PC-9 (cell line): ENCODE results near the gene TGFBR2. TPM values are rescaled to one million over a fixed set of nuclear protein-coding genes. Genes with fewer than 3 reads are reported as not detected.

ENCODE experiments used
- BruUV-seq: library from RNA; stranded (reverse); fragments of 400-500 nt; replicated peaks from 2 replicates; lab custom pipeline; 2021; lab: Mats Ljungman, UMichigan
- CTCF ChIA-PET: fragments of 300-600 bp; sonication (Branson Sonifier 250); formaldehyde crosslinking; loops from one replicate; lab custom pipeline; 2022; ENCODE audit warnings: antibody characterized with exemption; lab: Charles Lee
- POLR2A ChIA-PET: fragments of 300-600 bp; sonication (Branson Sonifier 250); formaldehyde crosslinking; loops from one replicate; lab custom pipeline; 2022; ENCODE audit warnings: antibody characterized with exemption; ENCODE audit not compliant: unreplicated experiment; lab: Charles Lee
- DNase-seq, 2 experiments: peaks; one replicate each; pipeline versions ENCODE4 v3.0.0 to v3.0.0-alpha.2; 2015 to 2022; ENCODE audit warnings: mixed read lengths in 1 of 2
- H2AFZ ChIP-seq: fragments of 200-600 bp; sonication (generic); 2 replicates; pipeline ENCODE4 v1.8.1; 2017; ENCODE audit warnings: antibody characterized with exemption
- H3F3A ChIP-seq: fragments of 200-600 bp; sonication (generic); 2 replicates; pipeline ENCODE4 v1.8.1; 2017; ENCODE audit warnings: antibody characterized with exemption, mild to moderate bottlenecking, low read depth; ENCODE audit not compliant: insufficient read depth
- H3K27ac ChIP-seq: fragments of 200-600 bp; sonication (generic); 2 replicates; pipeline ENCODE4 v1.6.1; 2016; ENCODE audit warnings: mixed run types
- H3K27me3 ChIP-seq: fragments of 200-600 bp; sonication (generic); 2 replicates; pipeline ENCODE4 v1.6.1; 2016; ENCODE audit warnings: low read depth, mixed run types; ENCODE audit not compliant: insufficient read depth
- H3K36me3 ChIP-seq: fragments of 200-600 bp; sonication (generic); 2 replicates; pipeline ENCODE4 v1.6.1; 2016; ENCODE audit warnings: low read depth, mixed run types
- H3K4me1 ChIP-seq: fragments of 200-600 bp; sonication (generic); replicated peaks from 2 replicates; pipeline ENCODE4 v1.6.1; 2016; ENCODE audit warnings: mixed run types; ENCODE audit not compliant: insufficient read depth
- H3K4me2 ChIP-seq: fragments of 200-600 bp; sonication (generic); 2 replicates; pipeline ENCODE4 v1.6.1; 2017; ENCODE audit warnings: mixed run types
- H3K4me3 ChIP-seq: fragments of 200-600 bp; sonication (generic); 2 replicates; pipeline ENCODE4 v1.6.1; 2016; ENCODE audit warnings: mixed run types
- H3K79me2 ChIP-seq: fragments of 200-600 bp; sonication (generic); 2 replicates; pipeline ENCODE4 v1.6.1; 2017; ENCODE audit warnings: low read depth, mixed run types
- H3K9me2 ChIP-seq: fragments of 200-600 bp; sonication (generic); 2 replicates; pipeline ENCODE4 v1.8.1; 2017; ENCODE audit warnings: mild to moderate bottlenecking; ENCODE audit not compliant: insufficient read depth
- H3K9me3 ChIP-seq: fragments of 200-600 bp; sonication (generic); 2 replicates; pipeline ENCODE4 v1.8.1; 2016; ENCODE audit warnings: low read depth; ENCODE audit not compliant: insufficient read depth
- H4K20me1 ChIP-seq: fragments of 200-600 bp; sonication (generic); 2 replicates; pipeline ENCODE4 v1.8.1; 2017; ENCODE audit not compliant: insufficient read depth
- EZH2 ChIP-seq: fragments of 200-600 bp; sonication (generic); IDR thresholded peaks from 2 replicates; pipeline ENCODE4 v1.8.0; 2017; ENCODE audit warnings: antibody characterized with exemption, low read depth
- intact Hi-C: fragments of 100-400 bp; cut with micrococcal nuclease; formaldehyde crosslinking; loops from one replicate; pipeline ENCODE4 v1.10.0; 2022; ENCODE audit not compliant: unreplicated experiment
- total RNA-seq: library from RNA; stranded (reverse); gene quantifications from 2 replicates; pipeline ENCODE4 v1.2.3, GENCODE V29; 2021
- TF ChIP-seq, protein P1 (sequence below): fragments of 200-600 bp; sonication (generic); conservative IDR thresholded peaks from 2 replicates; pipeline ENCODE4 v1.6.1; 2017; ENCODE audit warnings: mixed run types, antibody characterized with exemption, mild to moderate bottlenecking, moderate library complexity

Gene TGFBR2
- total RNA-seq, 1 experiment from 2014 or later: 33.6 TPM

DNA sequence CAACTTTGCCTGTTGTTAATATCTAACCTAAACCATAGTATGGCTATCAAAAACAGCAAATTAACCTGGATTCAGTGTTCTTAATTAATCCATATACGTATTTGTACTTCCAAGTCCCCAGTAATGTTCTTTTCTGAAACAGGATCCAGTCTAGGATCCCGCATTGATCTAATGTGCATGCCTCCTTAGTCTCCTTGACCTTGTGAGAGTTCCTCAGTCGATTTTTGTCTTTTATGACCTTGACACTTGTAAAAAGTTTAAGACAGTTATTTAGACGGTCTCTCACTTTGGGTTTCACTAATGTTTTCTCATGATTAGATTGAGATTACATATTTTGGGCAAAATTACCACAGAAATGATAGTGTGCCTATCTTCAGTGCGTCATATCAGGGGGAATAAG, 69.4 kb downstream of the TGFBR2 start:
- H3K4me1 ChIP-seq: no peaks in the 10 kb centered on the region
- H3K27me3 ChIP-seq: no peaks in the 10 kb centered on the region
- no peaks in the 10 kb centered on the region for H4K20me1 ChIP-seq
- no peak for TF ChIP-seq EZH2
- TF ChIP-seq, protein P1, sequence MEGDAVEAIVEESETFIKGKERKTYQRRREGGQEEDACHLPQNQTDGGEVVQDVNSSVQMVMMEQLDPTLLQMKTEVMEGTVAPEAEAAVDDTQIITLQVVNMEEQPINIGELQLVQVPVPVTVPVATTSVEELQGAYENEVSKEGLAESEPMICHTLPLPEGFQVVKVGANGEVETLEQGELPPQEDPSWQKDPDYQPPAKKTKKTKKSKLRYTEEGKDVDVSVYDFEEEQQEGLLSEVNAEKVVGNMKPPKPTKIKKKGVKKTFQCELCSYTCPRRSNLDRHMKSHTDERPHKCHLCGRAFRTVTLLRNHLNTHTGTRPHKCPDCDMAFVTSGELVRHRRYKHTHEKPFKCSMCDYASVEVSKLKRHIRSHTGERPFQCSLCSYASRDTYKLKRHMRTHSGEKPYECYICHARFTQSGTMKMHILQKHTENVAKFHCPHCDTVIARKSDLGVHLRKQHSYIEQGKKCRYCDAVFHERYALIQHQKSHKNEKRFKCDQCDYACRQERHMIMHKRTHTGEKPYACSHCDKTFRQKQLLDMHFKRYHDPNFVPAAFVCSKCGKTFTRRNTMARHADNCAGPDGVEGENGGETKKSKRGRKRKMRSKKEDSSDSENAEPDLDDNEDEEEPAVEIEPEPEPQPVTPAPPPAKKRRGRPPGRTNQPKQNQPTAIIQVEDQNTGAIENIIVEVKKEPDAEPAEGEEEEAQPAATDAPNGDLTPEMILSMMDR: no peak
- POLR2A ChIA-PET: no interaction called here
- H3K27ac ChIP-seq: no peak overlapping the region
- intact Hi-C loops: no loop called here
- H2AFZ ChIP-seq: no peak overlapping the region
- no peaks in the 10 kb centered on the region for H3F3A ChIP-seq
- H3K4me2 ChIP-seq: no peak overlapping the region
- no peak overlapping the region for H3K4me3 ChIP-seq
- H3K36me3 ChIP-seq: no peaks in the 10 kb centered on the region
- no peak for DNase-seq
- no peaks in the 10 kb centered on the region for H3K9me3 ChIP-seq
- H3K9me2 ChIP-seq: no peaks in the 10 kb centered on the region
- CTCF ChIA-PET: interaction anchor here (0.7 kb wide), 1 partner anchor 725 kb away, joined by 4 read pairs; no protein-coding TSS in a partner anchor
- no peaks in the 10 kb centered on the region for H3K79me2 ChIP-seq
- no TSS peak for BruUV-seq

DNA sequence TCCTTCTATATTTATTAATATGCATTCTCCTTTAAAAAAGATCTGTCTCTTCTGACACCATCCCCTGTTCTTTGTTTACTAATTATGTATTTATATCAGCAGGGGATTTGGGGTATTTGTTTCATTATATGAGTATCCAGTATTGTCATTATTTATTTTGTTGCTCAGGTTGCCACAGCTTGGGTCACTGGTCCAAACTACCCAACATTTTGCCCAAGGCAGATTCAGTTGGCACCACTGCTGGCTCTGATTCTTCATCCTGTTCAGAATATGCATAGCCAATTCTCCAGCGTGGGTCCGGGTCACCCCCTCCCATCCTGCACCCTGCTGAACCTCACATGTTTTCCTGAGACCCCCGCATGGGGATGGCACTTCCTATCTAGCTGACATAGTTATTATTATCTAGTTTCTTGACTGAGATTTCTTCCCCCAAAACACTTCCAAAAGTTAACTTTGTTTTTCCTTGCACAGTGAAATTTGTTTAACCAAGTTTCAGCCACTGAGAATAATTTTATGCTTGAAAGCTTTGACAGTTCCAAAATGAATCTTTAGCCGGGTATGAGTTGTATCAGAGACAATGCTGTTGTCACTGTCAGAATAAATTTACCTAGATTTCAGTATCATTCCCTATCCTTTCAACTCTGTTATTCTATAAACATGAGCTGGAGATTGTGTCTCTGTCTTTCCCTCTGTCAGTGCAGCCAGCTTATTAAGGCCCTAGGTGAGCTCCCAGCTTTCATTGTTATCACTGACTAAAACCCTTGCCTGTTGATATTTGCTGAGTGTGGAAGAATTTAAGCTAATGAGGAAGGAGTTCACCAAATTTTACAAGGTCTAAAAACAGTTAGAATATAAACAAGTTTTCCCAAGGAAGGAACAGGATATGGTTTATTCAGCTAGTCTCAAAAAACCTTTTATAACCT, 70.3 kb downstream of the TGFBR2 start:
- H3K79me2 ChIP-seq: no peaks in the 10 kb centered on the region
- ChIA-PET CTCF (no interaction called here), POLR2A (no interaction called here)
- intact Hi-C loops: no loop called here
- H3K9me2 ChIP-seq: no peaks in the 10 kb centered on the region
- H3K36me3 ChIP-seq: no peaks in the 10 kb centered on the region
- no peaks in the 10 kb centered on the region for H4K20me1 ChIP-seq
- H3F3A ChIP-seq: no peaks in the 10 kb centered on the region
- H3K4me3 ChIP-seq: no peak overlapping the region
- H3K9me3 ChIP-seq: no peaks in the 10 kb centered on the region
- TF ChIP-seq, protein P1: no peak
- TF ChIP-seq EZH2: no peak
- H2AFZ ChIP-seq: no peak overlapping the region
- H3K27me3 ChIP-seq: no peaks in the 10 kb centered on the region
- H3K27ac ChIP-seq: no peak overlapping the region
- no peaks in the 10 kb centered on the region for H3K4me1 ChIP-seq
- no TSS peak for BruUV-seq
- H3K4me2 ChIP-seq: no peak overlapping the region
- DNase-seq: no peak

DNA sequence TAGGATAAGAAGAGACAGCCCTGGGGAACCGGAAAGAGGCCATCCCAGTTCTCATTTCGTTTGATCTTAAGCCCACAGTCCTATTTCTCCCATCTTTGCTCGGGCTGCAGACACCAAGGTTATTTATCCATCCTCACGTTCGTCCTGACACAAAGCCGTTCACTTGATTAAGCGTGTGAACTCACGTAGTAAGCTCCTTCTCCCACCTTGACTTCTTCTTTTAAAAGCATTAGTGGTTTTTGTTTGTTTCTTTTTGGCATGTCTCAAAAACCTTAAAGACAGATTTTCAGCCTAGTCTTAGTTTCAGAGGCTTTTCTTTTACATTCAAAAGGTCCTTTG, 70.9 kb downstream of the TGFBR2 start:
- H3K4me3 ChIP-seq: no peak overlapping the region
- no peaks in the 10 kb centered on the region for H3K79me2 ChIP-seq
- TF ChIP-seq, protein P1: no peak
- TF ChIP-seq EZH2: no peak
- H3F3A ChIP-seq: no peaks in the 10 kb centered on the region
- BruUV-seq: no TSS peak
- no peaks in the 10 kb centered on the region for H3K27me3 ChIP-seq
- ChIA-PET CTCF (no interaction called here), POLR2A (no interaction called here)
- no peaks in the 10 kb centered on the region for H3K9me2 ChIP-seq
- DNase-seq: no peak
- no peaks in the 10 kb centered on the region for H4K20me1 ChIP-seq
- H3K4me2 ChIP-seq: no peak overlapping the region
- H3K27ac ChIP-seq: no peak overlapping the region
- H3K36me3 ChIP-seq: no peaks in the 10 kb centered on the region
- H2AFZ ChIP-seq: no peak overlapping the region
- intact Hi-C loops: no loop called here
- no peaks in the 10 kb centered on the region for H3K9me3 ChIP-seq
- no peaks in the 10 kb centered on the region for H3K4me1 ChIP-seq
